ENCODE measurements around the gene DPYSL3. TPM values are rescaled to one million over a fixed set of nuclear protein-coding genes. Genes with fewer than 3 reads are reported as not detected.
A peak's percentile ranks its signal among the peaks of the same experiment; 100 is the strongest.

Gene DPYSL3
- total and polyA plus RNA-seq, 2 experiments from 2014 or later = 9.2 to 42.8 TPM

GRCh38 chr5:147396070-147396823 lies 113.6 kb downstream of the DPYSL3 start:
- Histone ChIP-seq H3K27ac (no peak overlapping the region), H3K79me2 (ENCODE audit: insufficient read depth) (no peaks in the 10 kb centered on the region), H3F3A (ENCODE audit: insufficient read depth) (peaks cover 3% of the 10 kb centered on the region), H3K4me2 (ENCODE audit: unreplicated experiment) (no peak overlapping the region), H4K20me1 (ENCODE audit: insufficient read depth) (no peaks in the 10 kb centered on the region), H2AFZ (no peak overlapping the region), H3K27me3 (replicated peaks; ENCODE audit: insufficient read depth) (no peaks in the 10 kb centered on the region), H3K9me3 (ENCODE audit: low read depth) (no peaks in the 10 kb centered on the region), H3K9me2 (ENCODE audit: insufficient read depth) (no peaks in the 10 kb centered on the region), H3K36me3 (ENCODE audit: low read depth) (peaks cover 3% of the 10 kb centered on the region; the same call in 1 of the 2 replicates), H3K4me1 (ENCODE audit: insufficient read depth) (peaks cover 8% of the 10 kb centered on the region; the same call in 1 of the 2 replicates), H3K9ac (no peak overlapping the region), H3K4me3 (no peak overlapping the region)
- DNase-seq = peak; percentile 36
- 46 to 58% methylated on average over 8 of the region's 8 CpGs for WGBS, 2 experiments (ENCODE audit: low coverage in 1 of 2, low lambda C conversion rate in 2 of 2, missing lambda C conversion rate in 2 of 2)
- TF ChIP-seq EZH2 (IDR thresholded peaks at IDR 0.05; ENCODE audit: insufficient read depth, poor library complexity, severe bottlenecking) (no peak), EZH2phosphoT487 (IDR thresholded peaks at IDR 0.05; ENCODE audit: insufficient read depth, low read depth) (no peak)
- in situ Hi-C loops (cut with MboI) = loop anchor here (10.0 kb wide), 1 partner anchor 159 kb away; no protein-coding TSS in a partner anchor

- H3F3A ChIP-seq (ENCODE audit: insufficient read depth) = peaks cover 3% of the 10 kb centered on the region
- DNase-seq = no peak
These were observed 115.8 kb downstream of the DPYSL3 start for GRCh38 chr5:147393874-147394672.

GRCh38 chr5:147391781-147392180 lies 118.1 kb downstream of the DPYSL3 start:
- peak; percentile 94 for DNase-seq
- no peak overlapping the region for H2AFZ ChIP-seq
- H3K4me3 ChIP-seq = no peak overlapping the region
- H3K79me2 ChIP-seq (ENCODE audit: insufficient read depth) = no peaks in the 10 kb centered on the region
- no peaks in the 10 kb centered on the region for H3K9me2 ChIP-seq (ENCODE audit: insufficient read depth)
- no peaks in the 10 kb centered on the region for H3K36me3 ChIP-seq (ENCODE audit: low read depth)
- in situ Hi-C loops (cut with MboI) = loop anchor here (10.0 kb wide), 1 partner anchor 163 kb away; no protein-coding TSS in a partner anchor
- H3K9ac ChIP-seq = no peak overlapping the region
- H3K4me2 ChIP-seq (ENCODE audit: unreplicated experiment) = no peak overlapping the region
- H3F3A ChIP-seq (ENCODE audit: insufficient read depth) = peaks cover 3% of the 10 kb centered on the region
- TF ChIP-seq EZH2phosphoT487 (IDR thresholded peaks at IDR 0.05; ENCODE audit: insufficient read depth, low read depth) (no peak), EZH2 (IDR thresholded peaks at IDR 0.05; ENCODE audit: insufficient read depth, poor library complexity, severe bottlenecking) (no peak)
- 40 to 47% methylated on average over 5 of the region's 5 CpGs for WGBS, 2 experiments (ENCODE audit: low coverage in 1 of 2, low lambda C conversion rate in 2 of 2, missing lambda C conversion rate in 2 of 2)
- H3K4me1 ChIP-seq (ENCODE audit: insufficient read depth) = no peaks in the 10 kb centered on the region
- H3K27me3 ChIP-seq (replicated peaks; ENCODE audit: insufficient read depth) = no peaks in the 10 kb centered on the region
- H4K20me1 ChIP-seq (ENCODE audit: insufficient read depth) = no peaks in the 10 kb centered on the region
- H3K9me3 ChIP-seq (ENCODE audit: low read depth) = no peaks in the 10 kb centered on the region
- no peak overlapping the region for H3K27ac ChIP-seq

More at GRCh38 chr5:147393874-147394672, 115.8 kb downstream of the DPYSL3 start:
- H3K9me2 ChIP-seq (ENCODE audit: insufficient read depth) = no peaks in the 10 kb centered on the region
- in situ Hi-C loops (cut with MboI) = loop anchor here (10.0 kb wide), 1 partner anchor 161 kb away; no protein-coding TSS in a partner anchor
- H4K20me1 ChIP-seq (ENCODE audit: insufficient read depth) = no peaks in the 10 kb centered on the region
- no peaks in the 10 kb centered on the region for H3K27me3 ChIP-seq (replicated peaks; ENCODE audit: insufficient read depth)
- H3K9ac ChIP-seq = no peak overlapping the region
- H3K4me3 ChIP-seq = no peak overlapping the region
- no peaks in the 10 kb centered on the region for H3K79me2 ChIP-seq (ENCODE audit: insufficient read depth)
- no peak overlapping the region for H3K27ac ChIP-seq
- TF ChIP-seq EZH2 (IDR thresholded peaks at IDR 0.05; ENCODE audit: insufficient read depth, poor library complexity, severe bottlenecking) (no peak), EZH2phosphoT487 (IDR thresholded peaks at IDR 0.05; ENCODE audit: insufficient read depth, low read depth) (no peak)
- 76 to 81% methylated on average over 15 of the region's 15 CpGs for WGBS, 2 experiments (ENCODE audit: low coverage in 1 of 2, low lambda C conversion rate in 2 of 2, missing lambda C conversion rate in 2 of 2)
- no peaks in the 10 kb centered on the region for H3K4me1 ChIP-seq (ENCODE audit: insufficient read depth)
- no peak overlapping the region for H3K4me2 ChIP-seq (ENCODE audit: unreplicated experiment)
- no peaks in the 10 kb centered on the region for H3K9me3 ChIP-seq (ENCODE audit: low read depth)
- peaks cover 3% of the 10 kb centered on the region; the same call in 1 of the 2 replicates for H3K36me3 ChIP-seq (ENCODE audit: low read depth)
- no peak overlapping the region for H2AFZ ChIP-seq

GRCh38 chr5:147390654-147391225 lies 119.1 kb downstream of the DPYSL3 start:
- H3K4me2 ChIP-seq (ENCODE audit: unreplicated experiment) = no peak overlapping the region
- no peaks in the 10 kb centered on the region; the same call in 1 of the 2 replicates for H3K4me1 ChIP-seq (ENCODE audit: insufficient read depth)
- TF ChIP-seq EZH2phosphoT487 (IDR thresholded peaks at IDR 0.05; ENCODE audit: insufficient read depth, low read depth) (no peak), EZH2 (IDR thresholded peaks at IDR 0.05; ENCODE audit: insufficient read depth, poor library complexity, severe bottlenecking) (no peak)
- H3K27me3 ChIP-seq (replicated peaks; ENCODE audit: insufficient read depth) = no peaks in the 10 kb centered on the region
- H3K9me3 ChIP-seq (ENCODE audit: low read depth) = no peaks in the 10 kb centered on the region
- no peaks in the 10 kb centered on the region for H3K79me2 ChIP-seq (ENCODE audit: insufficient read depth)
- peaks cover 3% of the 10 kb centered on the region for H3F3A ChIP-seq (ENCODE audit: insufficient read depth)
- no peak overlapping the region for H3K27ac ChIP-seq
- H4K20me1 ChIP-seq (ENCODE audit: insufficient read depth) = no peaks in the 10 kb centered on the region
- no peak overlapping the region for H3K9ac ChIP-seq
- no peaks in the 10 kb centered on the region for H3K9me2 ChIP-seq (ENCODE audit: insufficient read depth)
- DNase-seq = no peak
- in situ Hi-C loops (cut with MboI) = loop anchor here (10.0 kb wide), 1 partner anchor 164 kb away; no protein-coding TSS in a partner anchor
- H3K4me3 ChIP-seq = no peak overlapping the region
- WGBS, 2 experiments (ENCODE audit: low coverage in 1 of 2, low lambda C conversion rate in 2 of 2, missing lambda C conversion rate in 2 of 2) = 97% methylated on average over 3 of the region's 3 CpGs
- H2AFZ ChIP-seq = no peak overlapping the region
- H3K36me3 ChIP-seq (ENCODE audit: low read depth) = no peaks in the 10 kb centered on the region
